H1 (cell line): ENCODE measurements around the gene PHF3. TPM values are rescaled to one million over a fixed set of nuclear protein-coding genes. Genes with fewer than 3 reads are reported as not detected.

Experiments used
- CTCF ChIA-PET: fragments of 300-600 bp; sonication (Branson Sonifier 250); formaldehyde crosslinking; loops from one replicate; lab custom pipeline; 2021; ENCODE audit not compliant: partially characterized antibody; lab: Charles Lee
- POLR2A ChIA-PET: fragments of 300-600 bp; sonication (Branson Sonifier 250); formaldehyde crosslinking; loops from one replicate; lab custom pipeline; 2021; ENCODE audit warnings: inconsistent platforms; ENCODE audit not compliant: partially characterized antibody; lab: Charles Lee
- DNase-seq, 2 experiments: peaks; one replicate each; pipeline versions ENCODE4 v3.0.0 to v3.0.0-alpha.2; 2010 to 2022; ENCODE audit warnings: low spot score in 2 of 2, low read depth in 1 of 2, mixed read lengths in 1 of 2
- FAIRE-seq: peaks from 2 replicates; lab custom pipeline; 2011; peaks lifted over from hg19 to GRCh38; lab: Jason Lieb, UNC
- H2AFZ ChIP-seq: 2 replicates; pipeline ENCODE4 v1.8.1; 2012; ENCODE audit warnings: low read length, inconsistent platforms
- H2AK5ac ChIP-seq: 2 replicates; pipeline ENCODE4 v1.6.1; 2013; ENCODE audit warnings: low read depth, low read length
- H2BK120ac ChIP-seq: replicated peaks from 2 replicates; pipeline ENCODE3; 2013; ENCODE audit warnings: low read depth, low read length, inconsistent platforms
- H2BK12ac ChIP-seq: 2 replicates; pipeline ENCODE4 v1.6.1; 2013; ENCODE audit warnings: low read depth, low read length
- H2BK15ac ChIP-seq: 2 replicates; pipeline ENCODE4 v1.6.1; 2013; ENCODE audit warnings: low read length
- H2BK20ac ChIP-seq: 2 replicates; pipeline ENCODE4 v1.6.1; 2013; ENCODE audit warnings: low read length
- H2BK5ac ChIP-seq: 2 replicates; pipeline ENCODE4 v1.6.1; 2013; ENCODE audit warnings: low read depth, low read length
- H3K14ac ChIP-seq: 2 replicates; pipeline ENCODE4 v1.6.1; 2013; ENCODE audit warnings: inconsistent platforms; ENCODE audit not compliant: insufficient read length
- H3K18ac ChIP-seq: 2 replicates; pipeline ENCODE4 v1.6.1; 2013; ENCODE audit warnings: low read length; ENCODE audit errors: extremely low read depth
- H3K23ac ChIP-seq: 2 replicates; pipeline ENCODE4 v1.6.1; 2013; ENCODE audit warnings: inconsistent platforms; ENCODE audit not compliant: insufficient read length
- H3K23me2 ChIP-seq: 2 replicates; pipeline ENCODE4 v1.6.1; 2013; ENCODE audit warnings: low read depth, low read length
- H3K27ac ChIP-seq: 2 replicates; pipeline ENCODE4 v1.6.1; 2011; ENCODE audit warnings: low read depth, low read length, inconsistent platforms
- H3K27me3 ChIP-seq, 4 experiments: replicated peaks in 1 of 4; 1 replicate in 1 of 4; 2 replicates in 3 of 4; pipeline versions ENCODE4 v1.6.1 to v1.8.1; 2011 to 2013; ENCODE audit warnings: low read length in 3 of 4, mild to moderate bottlenecking in 3 of 4, inconsistent platforms in 2 of 4, mixed read lengths in 2 of 4, moderate library complexity in 1 of 4; ENCODE audit not compliant: control insufficient read depth in 3 of 4, insufficient read depth in 3 of 4; ENCODE audit errors: extremely low read depth in 1 of 4
- H3K36me3 ChIP-seq, 4 experiments: 2 replicates each; pipeline versions ENCODE4 v1.6.1 to v1.8.1; 2011 to 2013; ENCODE audit warnings: mild to moderate bottlenecking in 4 of 4, low read length in 3 of 4, moderate library complexity in 2 of 4, control low read depth in 1 of 4, inconsistent platforms in 1 of 4; ENCODE audit not compliant: insufficient read depth in 4 of 4, control insufficient read depth in 2 of 4
- H3K4ac ChIP-seq: replicated peaks from 2 replicates; pipeline ENCODE3; 2013; ENCODE audit warnings: low read length, low read depth, mixed read lengths, inconsistent platforms; ENCODE audit not compliant: insufficient read length
- H3K4me1 ChIP-seq, 4 experiments: replicated peaks in 1 of 4; 1 replicate in 1 of 4; 2 replicates in 3 of 4; pipeline versions ENCODE4 v1.6.1 to v1.8.1; 2011 to 2013; ENCODE audit warnings: low read length in 3 of 4, inconsistent platforms in 2 of 4, mixed read lengths in 1 of 4; ENCODE audit not compliant: insufficient read depth in 4 of 4, control insufficient read depth in 3 of 4
- H3K4me2 ChIP-seq, 2 experiments: 2 replicates each; pipeline versions ENCODE4 v1.6.1 to v1.8.1; 2011 to 2013; ENCODE audit warnings: low read depth in 2 of 2, low read length in 2 of 2, control low read depth in 1 of 2, inconsistent platforms in 1 of 2, mild to moderate bottlenecking in 1 of 2; ENCODE audit not compliant: insufficient read depth in 1 of 2
- H3K4me3 ChIP-seq, 4 experiments: fragments of 200-600, 300-600 bp in 1 of 4; sonication (generic), shearing (Covaris generic), sonication (Bioruptor Twin) in 1 of 4; 2 replicates each; pipeline versions ENCODE4 v1.5.1 to v1.8.1; 2011 to 2016; ENCODE audit warnings: low read length in 4 of 4, low read depth in 3 of 4, control low read depth in 2 of 4, inconsistent platforms in 2 of 4, mild to moderate bottlenecking in 2 of 4, mixed read lengths in 1 of 4, moderate library complexity in 1 of 4; ENCODE audit not compliant: insufficient read depth in 2 of 4; ENCODE audit errors: extremely low read depth in 1 of 4
- H3K56ac ChIP-seq: replicated peaks from 2 replicates; pipeline ENCODE3; 2013; ENCODE audit warnings: low read depth, mild to moderate bottlenecking, mixed read lengths, low read length, inconsistent platforms; ENCODE audit not compliant: insufficient read length
- H3K79me1 ChIP-seq: 2 replicates; pipeline ENCODE4 v1.6.1; 2013; ENCODE audit warnings: low read depth, low read length, control low read depth
- H3K79me2 ChIP-seq, 2 experiments: 2 replicates each; pipeline versions ENCODE4 v1.6.1 to v1.8.1; 2012 to 2013; ENCODE audit warnings: low read length in 2 of 2, mild to moderate bottlenecking in 2 of 2, inconsistent platforms in 1 of 2; ENCODE audit not compliant: insufficient read depth in 2 of 2, control insufficient read depth in 1 of 2
- H3K9ac ChIP-seq, 4 experiments: replicated peaks in 1 of 4; 1 replicate in 1 of 4; 2 replicates in 3 of 4; pipeline versions ENCODE4 v1.6.1 to v1.8.1; 2011 to 2013; ENCODE audit warnings: low read depth in 3 of 4, low read length in 3 of 4, control low read depth in 2 of 4, mild to moderate bottlenecking in 2 of 4, moderate library complexity in 2 of 4, inconsistent platforms in 1 of 4; ENCODE audit errors: extremely low read depth in 1 of 4
- H3K9me3 ChIP-seq, 2 experiments: 2 replicates each; pipeline versions ENCODE4 v1.6.1 to v1.8.1; 2012 to 2013; ENCODE audit warnings: mild to moderate bottlenecking in 2 of 2, moderate library complexity in 2 of 2, control low read depth in 1 of 2, inconsistent platforms in 1 of 2, low read depth in 1 of 2, low read length in 1 of 2, mixed read lengths in 1 of 2; ENCODE audit not compliant: insufficient read depth in 2 of 2
- H4K20me1 ChIP-seq, 2 experiments: replicated peaks in 1 of 2; 2 replicates each; pipeline versions ENCODE3 to v1.8.1; 2011 to 2013; ENCODE audit warnings: inconsistent platforms in 2 of 2, low read length in 2 of 2, mild to moderate bottlenecking in 1 of 2; ENCODE audit not compliant: insufficient read depth in 2 of 2, control insufficient read depth in 1 of 2
- H4K5ac ChIP-seq: 2 replicates; pipeline ENCODE4 v1.6.1; 2013; ENCODE audit warnings: low read length, low read depth, mixed read lengths, inconsistent platforms; ENCODE audit not compliant: insufficient read length
- H4K8ac ChIP-seq: 2 replicates; pipeline ENCODE4 v1.8.0; 2013; ENCODE audit warnings: mild to moderate bottlenecking, moderate library complexity, low read length, inconsistent platforms; ENCODE audit not compliant: insufficient read depth; ENCODE audit errors: extremely low read depth
- H4K91ac ChIP-seq: replicated peaks from 2 replicates; pipeline ENCODE3; 2013; ENCODE audit warnings: low read length, mixed read lengths, inconsistent platforms; ENCODE audit not compliant: insufficient read length
- BCL11A ChIP-seq, 2 experiments: IDR thresholded peaks; one replicate each; pipeline ENCODE4 v1.6.1; 2011; ENCODE audit warnings: low read depth in 2 of 2, low read length in 2 of 2, mild to moderate bottlenecking in 2 of 2
- EZH2 ChIP-seq: fragments of 200-600 bp; sonication (generic); IDR thresholded peaks from 2 replicates; pipeline ENCODE4 v1.7.1; 2012; ENCODE audit warnings: low read depth, mild to moderate bottlenecking, moderate library complexity, low read length, inconsistent platforms; ENCODE audit not compliant: severe bottlenecking
- polyA plus RNA-seq, 7 experiments: library from polyadenylated mRNA; depleted of rRNA in 3 of 7; stranded (reverse) in 5 of 7; unstranded in 2 of 7; fragments of >200 nt in 5 of 7; fragments of 200-250 nt in 2 of 7; gene quantifications; 1 replicate in 5 of 7; 2 replicates in 1 of 7; 4 replicates in 1 of 7; pipeline versions ENCODE4 v1.2.1 to v1.2.3, GENCODE V29; 2011 to 2013; ENCODE audit warnings: missing spikeins in 2 of 7, mixed read lengths in 2 of 7
- total RNA-seq: library from RNA; stranded (reverse); fragmentation: NEBNext Ultra II Directional; extraction: Animal tissue kit (Norgen Biotek cat#: 25700); gene quantifications from 2 replicates; pipeline ENCODE4 v1.2.1, GENCODE V29; 2021

Gene PHF3
- total and polyA plus RNA-seq, 2 of the 8 experiments (the other 6 are each of a cell fraction or from before 2014, with no cell fraction given): 10.1 to 69.3 TPM

GRCh38 chr6:63745784-63746183 is 110.2 kb downstream of the PHF3 start:
- no peak for TF ChIP-seq BCL11A (IDR thresholded peaks at IDR 0.05; ENCODE audit: low read depth in 2 of 2, low read length in 2 of 2)
- no peak for TF ChIP-seq EZH2
- H3K4ac ChIP-seq: no peak overlapping the region
- H2BK20ac ChIP-seq: no peak overlapping the region
- H3K9ac ChIP-seq: no peak overlapping the region
- no peak overlapping the region for H3K4me3 ChIP-seq
- H3K36me3 ChIP-seq: no peaks in the 10 kb centered on the region
- no peaks in the 10 kb centered on the region for H3K79me1 ChIP-seq
- H4K5ac ChIP-seq: no peak overlapping the region
- H3K9me3 ChIP-seq: no peaks in the 10 kb centered on the region
- H4K91ac ChIP-seq: no peak overlapping the region
- no peak overlapping the region for H2AK5ac ChIP-seq
- CTCF ChIA-PET: interaction anchor here (0.6 kb wide), 1 partner anchor 18 kb away, joined by 3 read pairs; no protein-coding TSS in a partner anchor
- no peak overlapping the region for H3K56ac ChIP-seq
- no peak overlapping the region for H2BK12ac ChIP-seq
- FAIRE-seq (no peak), DNase-seq (no peak)
- H4K8ac ChIP-seq: no peak overlapping the region
- no peaks in the 10 kb centered on the region for H3K79me2 ChIP-seq
- H3K18ac ChIP-seq: no peak overlapping the region
- no peak overlapping the region for H2AFZ ChIP-seq
- H4K20me1 ChIP-seq: no peaks in the 10 kb centered on the region
- no peaks in the 10 kb centered on the region for H3K27me3 ChIP-seq
- POLR2A ChIA-PET: no interaction called here
- H2BK5ac ChIP-seq: no peak overlapping the region
- no peak overlapping the region for H3K4me2 ChIP-seq
- no peak overlapping the region for H2BK15ac ChIP-seq
- H3K23me2 ChIP-seq: no peaks in the 10 kb centered on the region
- H3K14ac ChIP-seq: no peak overlapping the region
- H3K4me1 ChIP-seq: no peaks in the 10 kb centered on the region
- H3K27ac ChIP-seq: no peak overlapping the region
- no peak overlapping the region for H2BK120ac ChIP-seq
- H3K23ac ChIP-seq: no peak overlapping the region
